Osteoblast (primary cell): ENCODE results near the gene IRF4. TPM values are rescaled to one million over a fixed set of nuclear protein-coding genes. Genes with fewer than 3 reads are reported as not detected.

ENCODE experiments used
- DNase-seq: peaks from one replicate; pipeline ENCODE4 v3.0.0; 2011; ENCODE audit warnings: low spot score, mixed read lengths; ENCODE audit not compliant: insufficient read length; ENCODE audit errors: missing footprints
- H2AFZ ChIP-seq: 2 replicates; pipeline ENCODE4 v1.6.0; 2011; ENCODE audit warnings: mild to moderate bottlenecking, low read length
- H3K27ac ChIP-seq: 2 replicates; pipeline ENCODE4 v1.5.1; 2011; ENCODE audit warnings: mild to moderate bottlenecking, low read depth, low read length, moderate library complexity
- H3K27me3 ChIP-seq: 2 replicates; pipeline ENCODE4 v1.6.0; 2012; ENCODE audit warnings: mild to moderate bottlenecking, control low read depth, inconsistent platforms, low read length, moderate library complexity; ENCODE audit not compliant: insufficient read depth
- H3K36me3 ChIP-seq: 2 replicates; pipeline ENCODE4 v1.5.1; 2011; ENCODE audit warnings: mild to moderate bottlenecking, low read length, control low read depth, moderate library complexity; ENCODE audit not compliant: insufficient read depth
- H3K4me1 ChIP-seq: 2 replicates; pipeline ENCODE4 v1.5.1; 2011; ENCODE audit warnings: mild to moderate bottlenecking, low read length, control low read depth, moderate library complexity; ENCODE audit not compliant: insufficient read depth
- H3K4me2 ChIP-seq: 2 replicates; pipeline ENCODE4 v1.6.0; 2011; ENCODE audit warnings: mild to moderate bottlenecking, low read length; ENCODE audit not compliant: insufficient read depth
- H3K4me3 ChIP-seq: fragments of 200-600 bp; sonication (generic); 3 replicates; pipeline ENCODE4 v1.5.1; 2012; ENCODE audit warnings: mild to moderate bottlenecking, low read length, inconsistent platforms; ENCODE audit not compliant: insufficient read depth
- H3K79me2 ChIP-seq: 2 replicates; pipeline ENCODE4 v1.6.0; 2012; ENCODE audit warnings: mild to moderate bottlenecking, low read length, control low read depth, inconsistent platforms; ENCODE audit not compliant: insufficient read depth
- H3K9me3 ChIP-seq: 2 replicates; pipeline ENCODE4 v1.5.1; 2011; ENCODE audit warnings: low read depth, low read length, control low read depth
- H4K20me1 ChIP-seq: 2 replicates; pipeline ENCODE4 v1.6.0; 2012; ENCODE audit warnings: mild to moderate bottlenecking, low read length, control low read depth; ENCODE audit not compliant: insufficient read depth
- CTCF ChIP-seq: IDR thresholded peaks from 2 replicates; pipeline ENCODE4 v1.5.1; 2011; ENCODE audit warnings: mild to moderate bottlenecking, low read depth, low read length, moderate library complexity; ENCODE audit errors: extremely low read depth
- total RNA-seq: library from RNA; depleted of rRNA; stranded (reverse); fragments of >200 nt; gene quantifications from 2 replicates; pipeline ENCODE4 v1.2.3, GENCODE V29; 2012

The IRF4 gene
- total RNA-seq, 1 donor = under 0.01 TPM

DNA sequence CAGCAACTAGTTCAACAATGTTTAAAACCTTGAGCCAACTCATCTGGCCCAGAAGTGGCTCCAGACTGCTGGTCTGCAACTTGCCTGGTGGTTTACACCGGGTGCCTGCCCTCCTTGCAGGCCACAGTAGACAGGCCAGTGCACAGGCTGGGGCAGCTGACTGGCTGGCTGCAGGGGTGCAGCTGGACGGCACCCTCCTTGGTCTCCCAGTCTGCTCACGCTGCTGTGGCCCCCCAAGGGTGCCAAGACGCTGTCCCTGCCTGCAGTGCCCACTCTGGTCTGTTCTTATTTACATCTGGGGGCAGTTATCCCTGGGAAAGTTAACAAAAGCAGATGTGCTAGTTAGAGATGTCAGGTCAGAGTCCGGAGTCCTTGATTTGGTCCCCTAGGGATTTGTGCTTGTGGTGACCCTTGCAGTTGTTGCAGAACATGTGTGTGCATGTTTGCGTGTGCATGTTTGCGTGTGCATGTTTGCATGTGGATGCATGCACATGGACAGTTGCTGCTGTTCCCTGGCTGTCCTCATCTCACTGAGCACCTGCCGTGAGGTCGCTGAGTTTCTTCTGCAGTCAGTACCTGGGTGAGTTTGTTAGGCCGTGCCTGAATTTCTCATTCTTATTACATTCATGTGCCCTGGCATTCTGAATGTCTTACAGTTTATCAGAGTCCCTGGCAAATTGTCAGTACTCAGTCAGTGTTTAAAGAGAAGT is 48.2 kb upstream of the IRF4 start:
- DNase-seq = no peak
- no peak for TF ChIP-seq CTCF
- H3K9me3 ChIP-seq = no peaks in the 10 kb centered on the region
- no peak overlapping the region for H3K27ac ChIP-seq
- H3K4me3 ChIP-seq = no peak overlapping the region
- peaks cover 10% of the 10 kb centered on the region for H4K20me1 ChIP-seq
- H3K4me2 ChIP-seq = no peak overlapping the region
- no peaks in the 10 kb centered on the region for H3K4me1 ChIP-seq
- H2AFZ ChIP-seq = no peak overlapping the region
- no peaks in the 10 kb centered on the region for H3K36me3 ChIP-seq
- no peaks in the 10 kb centered on the region for H3K27me3 ChIP-seq
- no peaks in the 10 kb centered on the region for H3K79me2 ChIP-seq

GRCh38 chr6:343960-344815 is 47.4 kb upstream of the IRF4 start:
- no peaks in the 10 kb centered on the region for H3K36me3 ChIP-seq
- H3K27me3 ChIP-seq = no peaks in the 10 kb centered on the region
- peaks cover 5% of the 10 kb centered on the region for H4K20me1 ChIP-seq
- TF ChIP-seq CTCF = no peak
- no peak overlapping the region for H3K4me2 ChIP-seq
- H2AFZ ChIP-seq = no peak overlapping the region
- H3K79me2 ChIP-seq = no peaks in the 10 kb centered on the region
- no peak overlapping the region for H3K4me3 ChIP-seq
- H3K9me3 ChIP-seq = no peaks in the 10 kb centered on the region
- no peak overlapping the region for H3K27ac ChIP-seq
- no peak for DNase-seq
- H3K4me1 ChIP-seq = no peaks in the 10 kb centered on the region

DNA sequence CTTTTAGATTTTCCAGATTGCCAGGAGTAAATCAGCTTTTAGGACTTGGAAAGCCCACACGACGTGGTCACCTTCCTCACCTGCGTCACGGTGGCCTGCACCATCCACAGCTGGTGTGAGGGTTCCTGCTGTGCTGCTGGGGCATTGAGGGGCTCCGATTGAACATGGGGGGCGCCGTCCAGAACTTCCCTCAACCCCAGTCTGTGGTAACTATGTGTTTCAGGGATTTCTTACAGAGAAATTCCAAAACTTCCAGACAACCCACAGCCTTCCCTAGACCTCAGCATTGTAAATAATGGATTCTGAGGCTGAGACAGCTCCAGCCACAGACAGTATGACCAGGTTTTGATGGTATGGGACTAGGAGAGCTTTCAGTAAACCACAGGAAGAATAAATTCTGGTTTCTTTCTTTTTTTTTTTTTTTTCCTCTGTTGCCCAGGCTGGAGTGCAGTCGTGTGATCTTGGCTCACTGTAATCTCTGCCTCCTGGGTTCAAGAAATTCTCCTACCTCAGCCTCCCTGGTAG is 46.7 kb upstream of the IRF4 start:
- DNase-seq = no peak
- no peak overlapping the region for H3K4me2 ChIP-seq
- H3K79me2 ChIP-seq = no peaks in the 10 kb centered on the region
- H3K27me3 ChIP-seq = no peaks in the 10 kb centered on the region
- H2AFZ ChIP-seq = no peak overlapping the region
- no peak overlapping the region for H3K27ac ChIP-seq
- H3K4me3 ChIP-seq = no peak overlapping the region
- H3K9me3 ChIP-seq = no peaks in the 10 kb centered on the region
- TF ChIP-seq CTCF = no peak
- no peaks in the 10 kb centered on the region for H3K36me3 ChIP-seq
- peaks cover 5% of the 10 kb centered on the region for H4K20me1 ChIP-seq
- H3K4me1 ChIP-seq = no peaks in the 10 kb centered on the region
